T-helper 1 cell treated with Interleukin-12 subunit alpha and Interleukin-12 subunit beta and Interleukin-4 antibody, amounts not matched to agents 30 μg/mL and 1 μg/mL, for 36 hours (primary cell): ENCODE measurements around the gene DCLK1.

ENCODE experiments used
- H3K27ac Mint-ChIP-seq: one replicate; pipeline ENCODE4 v1.8.0; 2021; ENCODE audit warnings: mild to moderate bottlenecking, mixed read lengths
- H3K27me3 Mint-ChIP-seq: one replicate; pipeline ENCODE4 v1.8.0; 2021; ENCODE audit warnings: low read depth, mixed read lengths
- H3K36me3 Mint-ChIP-seq: one replicate; pipeline ENCODE4 v1.8.0; 2021; ENCODE audit warnings: low read depth, mixed read lengths
- H3K4me1 Mint-ChIP-seq: one replicate; pipeline ENCODE4 v1.8.0; 2021; ENCODE audit warnings: low read depth, mixed read lengths
- H3K4me3 Mint-ChIP-seq: one replicate; pipeline ENCODE4 v1.8.0; 2021; ENCODE audit warnings: mild to moderate bottlenecking, moderate library complexity, mixed read lengths
- H3K9me3 Mint-ChIP-seq: one replicate; pipeline ENCODE4 v1.8.0; 2021; ENCODE audit warnings: mixed read lengths

Gene DCLK1

GRCh38 chr13:36014763-36015162 is 116.4 kb downstream of the DCLK1 start:
- Mint-ChIP-seq H3K4me1 (no peaks in the 10 kb centered on the region), H3K27me3 (no peaks in the 10 kb centered on the region), H3K36me3 (no peaks in the 10 kb centered on the region), H3K4me3 (no peak overlapping the region), H3K9me3 (peaks cover 17% of the 10 kb centered on the region), H3K27ac (no peak overlapping the region)

GRCh38 chr13:36006894-36007675 is 124.1 kb downstream of the DCLK1 start:
- H3K27ac Mint-ChIP-seq: no peak overlapping the region
- no peak overlapping the region for H3K4me3 Mint-ChIP-seq
- no peaks in the 10 kb centered on the region for H3K4me1 Mint-ChIP-seq
- H3K36me3 Mint-ChIP-seq: no peaks in the 10 kb centered on the region
- no peaks in the 10 kb centered on the region for H3K27me3 Mint-ChIP-seq
- no peaks in the 10 kb centered on the region for H3K9me3 Mint-ChIP-seq

- no peak overlapping the region for H3K27ac Mint-ChIP-seq
Measured at GRCh38 chr13:36006347-36006746, 124.8 kb downstream of the DCLK1 start.

GRCh38 chr13:36001561-36001960 is 129.6 kb downstream of the DCLK1 start:
- Mint-ChIP-seq H3K4me3 (no peak overlapping the region), H3K36me3 (no peaks in the 10 kb centered on the region), H3K27ac (no peak overlapping the region), H3K27me3 (no peaks in the 10 kb centered on the region), H3K9me3 (no peaks in the 10 kb centered on the region), H3K4me1 (no peaks in the 10 kb centered on the region)

More at GRCh38 chr13:36006347-36006746, 124.8 kb downstream of the DCLK1 start:
- H3K9me3 Mint-ChIP-seq: no peaks in the 10 kb centered on the region
- H3K27me3 Mint-ChIP-seq: no peaks in the 10 kb centered on the region
- no peaks in the 10 kb centered on the region for H3K4me1 Mint-ChIP-seq
- H3K4me3 Mint-ChIP-seq: no peak overlapping the region
- no peaks in the 10 kb centered on the region for H3K36me3 Mint-ChIP-seq

- H3K27ac Mint-ChIP-seq: no peak overlapping the region
- no peaks in the 10 kb centered on the region for H3K4me1 Mint-ChIP-seq
- no peak overlapping the region for H3K4me3 Mint-ChIP-seq
- H3K9me3 Mint-ChIP-seq: no peaks in the 10 kb centered on the region
- H3K36me3 Mint-ChIP-seq: no peaks in the 10 kb centered on the region
- no peaks in the 10 kb centered on the region for H3K27me3 Mint-ChIP-seq
Measured at GRCh38 chr13:36000028-36000427, 131.2 kb downstream of the DCLK1 start.

- H3K27ac Mint-ChIP-seq: no peak overlapping the region
- H3K9me3 Mint-ChIP-seq: peaks cover 5% of the 10 kb centered on the region
- no peaks in the 10 kb centered on the region for H3K27me3 Mint-ChIP-seq
- no peaks in the 10 kb centered on the region for H3K4me1 Mint-ChIP-seq
- no peaks in the 10 kb centered on the region for H3K36me3 Mint-ChIP-seq
- H3K4me3 Mint-ChIP-seq: no peak overlapping the region
Measured at GRCh38 chr13:35996360-35996759, 134.8 kb downstream of the DCLK1 start.

DNA sequence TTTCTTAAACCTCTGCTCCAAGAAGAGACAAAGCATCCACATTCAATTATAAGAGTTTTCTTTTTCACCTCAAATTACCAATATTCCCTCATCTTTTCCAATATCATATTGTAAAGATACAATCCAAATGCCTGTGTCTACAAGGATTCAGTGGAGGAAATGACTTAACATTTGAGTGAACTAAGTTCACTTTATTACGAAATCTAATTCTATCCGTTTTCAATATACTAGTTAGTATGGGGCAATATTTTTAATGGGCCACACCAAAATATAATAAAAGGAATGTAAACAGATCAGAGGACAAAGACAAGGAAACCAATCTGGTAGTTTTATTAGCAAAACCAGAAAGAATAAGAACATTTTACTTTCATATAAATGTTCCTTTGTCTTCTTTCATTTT is 136.0 kb downstream of the DCLK1 start:
- Mint-ChIP-seq H3K27me3 (no peaks in the 10 kb centered on the region), H3K9me3 (peaks cover 5% of the 10 kb centered on the region), H3K4me3 (no peak overlapping the region), H3K4me1 (no peaks in the 10 kb centered on the region), H3K36me3 (no peaks in the 10 kb centered on the region), H3K27ac (no peak overlapping the region)

GRCh38 chr13:35994131-35994966 is 136.8 kb downstream of the DCLK1 start:
- H3K4me1 Mint-ChIP-seq: no peaks in the 10 kb centered on the region
- no peaks in the 10 kb centered on the region for H3K27me3 Mint-ChIP-seq
- no peaks in the 10 kb centered on the region for H3K36me3 Mint-ChIP-seq
- H3K9me3 Mint-ChIP-seq: peaks cover 5% of the 10 kb centered on the region
- H3K4me3 Mint-ChIP-seq: no peak overlapping the region
- H3K27ac Mint-ChIP-seq: no peak overlapping the region

GRCh38 chr13:35993686-35994085 is 137.5 kb downstream of the DCLK1 start:
- Mint-ChIP-seq H3K36me3 (no peaks in the 10 kb centered on the region), H3K9me3 (peaks cover 5% of the 10 kb centered on the region), H3K4me1 (no peaks in the 10 kb centered on the region)

GRCh38 chr13:35992964-35993363 is 138.2 kb downstream of the DCLK1 start:
- no peak overlapping the region for H3K4me3 Mint-ChIP-seq
- no peaks in the 10 kb centered on the region for H3K4me1 Mint-ChIP-seq
- H3K27ac Mint-ChIP-seq: no peak overlapping the region
- H3K27me3 Mint-ChIP-seq: no peaks in the 10 kb centered on the region
- H3K9me3 Mint-ChIP-seq: peaks cover 5% of the 10 kb centered on the region
- H3K36me3 Mint-ChIP-seq: no peaks in the 10 kb centered on the region

More at GRCh38 chr13:35993686-35994085, 137.5 kb downstream of the DCLK1 start:
- Mint-ChIP-seq H3K4me3 (no peak overlapping the region), H3K27me3 (no peaks in the 10 kb centered on the region), H3K27ac (no peak overlapping the region)

GRCh38 chr13:35990196-35990595 is 141.0 kb downstream of the DCLK1 start:
- H3K4me1 Mint-ChIP-seq: no peaks in the 10 kb centered on the region
- H3K9me3 Mint-ChIP-seq: peaks cover 5% of the 10 kb centered on the region
- no peak overlapping the region for H3K27ac Mint-ChIP-seq
- no peaks in the 10 kb centered on the region for H3K27me3 Mint-ChIP-seq
- H3K36me3 Mint-ChIP-seq: no peaks in the 10 kb centered on the region
- no peak overlapping the region for H3K4me3 Mint-ChIP-seq

DNA sequence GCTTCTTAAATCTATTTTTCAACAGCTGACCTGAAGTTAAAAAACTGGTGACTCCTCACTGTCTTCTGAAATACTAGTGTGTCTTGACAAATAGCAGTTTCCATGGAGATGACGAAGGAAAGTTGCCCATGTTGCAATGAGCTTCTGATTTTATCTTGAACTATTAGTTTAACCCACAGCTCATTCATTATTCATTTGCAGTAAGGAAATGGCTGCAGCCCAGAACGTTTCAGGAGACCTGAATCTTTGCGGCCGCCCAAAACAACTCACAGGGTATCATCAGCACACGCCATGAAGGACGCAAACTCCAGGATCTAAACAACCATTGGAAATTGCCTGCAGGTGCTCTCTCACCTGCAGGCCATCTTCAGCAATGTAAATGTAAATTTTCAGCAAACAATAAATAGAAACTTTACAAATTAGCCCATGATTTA is 142.5 kb downstream of the DCLK1 start:
- Mint-ChIP-seq H3K4me3 (no peak overlapping the region), H3K36me3 (no peaks in the 10 kb centered on the region), H3K27ac (no peak overlapping the region), H3K9me3 (peaks cover 5% of the 10 kb centered on the region), H3K4me1 (no peaks in the 10 kb centered on the region), H3K27me3 (no peaks in the 10 kb centered on the region)

GRCh38 chr13:35987572-35988513 is 143.3 kb downstream of the DCLK1 start:
- Mint-ChIP-seq H3K27me3 (no peaks in the 10 kb centered on the region), H3K27ac (no peak overlapping the region), H3K4me1 (no peaks in the 10 kb centered on the region), H3K36me3 (no peaks in the 10 kb centered on the region), H3K9me3 (peaks cover 1% of the 10 kb centered on the region), H3K4me3 (no peak overlapping the region)

- Mint-ChIP-seq H3K27ac (no peak overlapping the region), H3K9me3 (no peaks in the 10 kb centered on the region), H3K4me3 (no peak overlapping the region), H3K4me1 (no peaks in the 10 kb centered on the region), H3K27me3 (no peaks in the 10 kb centered on the region), H3K36me3 (no peaks in the 10 kb centered on the region)
Measured at GRCh38 chr13:35984776-35985453, 146.3 kb downstream of the DCLK1 start.
